H1 (cell line): ENCODE results near the gene AKR1C1. TPM values are rescaled to one million over a fixed set of nuclear protein-coding genes. Genes with fewer than 3 reads are reported as not detected.

Source experiments
- CTCF ChIA-PET: fragments of 300-600 bp; sonication (Branson Sonifier 250); formaldehyde crosslinking; loops from one replicate; lab custom pipeline; 2021; ENCODE audit not compliant: partially characterized antibody; lab: Charles Lee
- POLR2A ChIA-PET: fragments of 300-600 bp; sonication (Branson Sonifier 250); formaldehyde crosslinking; loops from one replicate; lab custom pipeline; 2021; ENCODE audit warnings: inconsistent platforms; ENCODE audit not compliant: partially characterized antibody; lab: Charles Lee
- DNase-seq, 2 experiments: peaks; one replicate each; pipeline versions ENCODE4 v3.0.0 to v3.0.0-alpha.2; 2010 to 2022; ENCODE audit warnings: low spot score in 2 of 2, low read depth in 1 of 2, mixed read lengths in 1 of 2
- FAIRE-seq: peaks from 2 replicates; lab custom pipeline; 2011; peaks lifted over from hg19 to GRCh38; lab: Jason Lieb, UNC
- H2AFZ ChIP-seq: 2 replicates; pipeline ENCODE4 v1.8.1; 2012; ENCODE audit warnings: low read length, inconsistent platforms
- H2AK5ac ChIP-seq: 2 replicates; pipeline ENCODE4 v1.6.1; 2013; ENCODE audit warnings: low read depth, low read length
- H2BK120ac ChIP-seq: replicated peaks from 2 replicates; pipeline ENCODE3; 2013; ENCODE audit warnings: low read depth, low read length, inconsistent platforms
- H2BK12ac ChIP-seq: 2 replicates; pipeline ENCODE4 v1.6.1; 2013; ENCODE audit warnings: low read depth, low read length
- H2BK15ac ChIP-seq: 2 replicates; pipeline ENCODE4 v1.6.1; 2013; ENCODE audit warnings: low read length
- H2BK20ac ChIP-seq: 2 replicates; pipeline ENCODE4 v1.6.1; 2013; ENCODE audit warnings: low read length
- H2BK5ac ChIP-seq: 2 replicates; pipeline ENCODE4 v1.6.1; 2013; ENCODE audit warnings: low read depth, low read length
- H3K14ac ChIP-seq: 2 replicates; pipeline ENCODE4 v1.6.1; 2013; ENCODE audit warnings: inconsistent platforms; ENCODE audit not compliant: insufficient read length
- H3K18ac ChIP-seq: 2 replicates; pipeline ENCODE4 v1.6.1; 2013; ENCODE audit warnings: low read length; ENCODE audit errors: extremely low read depth
- H3K23ac ChIP-seq: 2 replicates; pipeline ENCODE4 v1.6.1; 2013; ENCODE audit warnings: inconsistent platforms; ENCODE audit not compliant: insufficient read length
- H3K23me2 ChIP-seq: 2 replicates; pipeline ENCODE4 v1.6.1; 2013; ENCODE audit warnings: low read depth, low read length
- H3K27ac ChIP-seq: 2 replicates; pipeline ENCODE4 v1.6.1; 2011; ENCODE audit warnings: low read depth, low read length, inconsistent platforms
- H3K27me3 ChIP-seq, 4 experiments: replicated peaks in 1 of 4; 1 replicate in 1 of 4; 2 replicates in 3 of 4; pipeline versions ENCODE4 v1.6.1 to v1.8.1; 2011 to 2013; ENCODE audit warnings: low read length in 3 of 4, mild to moderate bottlenecking in 3 of 4, inconsistent platforms in 2 of 4, mixed read lengths in 2 of 4, moderate library complexity in 1 of 4; ENCODE audit not compliant: control insufficient read depth in 3 of 4, insufficient read depth in 3 of 4; ENCODE audit errors: extremely low read depth in 1 of 4
- H3K36me3 ChIP-seq, 4 experiments: 2 replicates each; pipeline versions ENCODE4 v1.6.1 to v1.8.1; 2011 to 2013; ENCODE audit warnings: mild to moderate bottlenecking in 4 of 4, low read length in 3 of 4, moderate library complexity in 2 of 4, control low read depth in 1 of 4, inconsistent platforms in 1 of 4; ENCODE audit not compliant: insufficient read depth in 4 of 4, control insufficient read depth in 2 of 4
- H3K4ac ChIP-seq: replicated peaks from 2 replicates; pipeline ENCODE3; 2013; ENCODE audit warnings: low read length, low read depth, mixed read lengths, inconsistent platforms; ENCODE audit not compliant: insufficient read length
- H3K4me1 ChIP-seq, 4 experiments: replicated peaks in 1 of 4; 1 replicate in 1 of 4; 2 replicates in 3 of 4; pipeline versions ENCODE4 v1.6.1 to v1.8.1; 2011 to 2013; ENCODE audit warnings: low read length in 3 of 4, inconsistent platforms in 2 of 4, mixed read lengths in 1 of 4; ENCODE audit not compliant: insufficient read depth in 4 of 4, control insufficient read depth in 3 of 4
- H3K4me2 ChIP-seq, 2 experiments: 2 replicates each; pipeline versions ENCODE4 v1.6.1 to v1.8.1; 2011 to 2013; ENCODE audit warnings: low read depth in 2 of 2, low read length in 2 of 2, control low read depth in 1 of 2, inconsistent platforms in 1 of 2, mild to moderate bottlenecking in 1 of 2; ENCODE audit not compliant: insufficient read depth in 1 of 2
- H3K4me3 ChIP-seq, 4 experiments: fragments of 200-600, 300-600 bp in 1 of 4; sonication (generic), shearing (Covaris generic), sonication (Bioruptor Twin) in 1 of 4; 2 replicates each; pipeline versions ENCODE4 v1.5.1 to v1.8.1; 2011 to 2016; ENCODE audit warnings: low read length in 4 of 4, low read depth in 3 of 4, control low read depth in 2 of 4, inconsistent platforms in 2 of 4, mild to moderate bottlenecking in 2 of 4, mixed read lengths in 1 of 4, moderate library complexity in 1 of 4; ENCODE audit not compliant: insufficient read depth in 2 of 4; ENCODE audit errors: extremely low read depth in 1 of 4
- H3K56ac ChIP-seq: replicated peaks from 2 replicates; pipeline ENCODE3; 2013; ENCODE audit warnings: low read depth, mild to moderate bottlenecking, mixed read lengths, low read length, inconsistent platforms; ENCODE audit not compliant: insufficient read length
- H3K79me1 ChIP-seq: 2 replicates; pipeline ENCODE4 v1.6.1; 2013; ENCODE audit warnings: low read depth, low read length, control low read depth
- H3K79me2 ChIP-seq, 2 experiments: 2 replicates each; pipeline versions ENCODE4 v1.6.1 to v1.8.1; 2012 to 2013; ENCODE audit warnings: low read length in 2 of 2, mild to moderate bottlenecking in 2 of 2, inconsistent platforms in 1 of 2; ENCODE audit not compliant: insufficient read depth in 2 of 2, control insufficient read depth in 1 of 2
- H3K9ac ChIP-seq, 4 experiments: replicated peaks in 1 of 4; 1 replicate in 1 of 4; 2 replicates in 3 of 4; pipeline versions ENCODE4 v1.6.1 to v1.8.1; 2011 to 2013; ENCODE audit warnings: low read depth in 3 of 4, low read length in 3 of 4, control low read depth in 2 of 4, mild to moderate bottlenecking in 2 of 4, moderate library complexity in 2 of 4, inconsistent platforms in 1 of 4; ENCODE audit errors: extremely low read depth in 1 of 4
- H3K9me3 ChIP-seq, 2 experiments: 2 replicates each; pipeline versions ENCODE4 v1.6.1 to v1.8.1; 2012 to 2013; ENCODE audit warnings: mild to moderate bottlenecking in 2 of 2, moderate library complexity in 2 of 2, control low read depth in 1 of 2, inconsistent platforms in 1 of 2, low read depth in 1 of 2, low read length in 1 of 2, mixed read lengths in 1 of 2; ENCODE audit not compliant: insufficient read depth in 2 of 2
- H4K20me1 ChIP-seq, 2 experiments: replicated peaks in 1 of 2; 2 replicates each; pipeline versions ENCODE3 to v1.8.1; 2011 to 2013; ENCODE audit warnings: inconsistent platforms in 2 of 2, low read length in 2 of 2, mild to moderate bottlenecking in 1 of 2; ENCODE audit not compliant: insufficient read depth in 2 of 2, control insufficient read depth in 1 of 2
- H4K5ac ChIP-seq: 2 replicates; pipeline ENCODE4 v1.6.1; 2013; ENCODE audit warnings: low read length, low read depth, mixed read lengths, inconsistent platforms; ENCODE audit not compliant: insufficient read length
- H4K8ac ChIP-seq: 2 replicates; pipeline ENCODE4 v1.8.0; 2013; ENCODE audit warnings: mild to moderate bottlenecking, moderate library complexity, low read length, inconsistent platforms; ENCODE audit not compliant: insufficient read depth; ENCODE audit errors: extremely low read depth
- H4K91ac ChIP-seq: replicated peaks from 2 replicates; pipeline ENCODE3; 2013; ENCODE audit warnings: low read length, mixed read lengths, inconsistent platforms; ENCODE audit not compliant: insufficient read length
- ASH2L ChIP-seq: fragments of 200-600, 300-600 bp; sonication (generic); IDR thresholded peaks from one replicate; pipeline ENCODE4 v1.7.1; 2017; ENCODE audit warnings: low read length
- CTCF ChIP-seq, 3 experiments: IDR thresholded peaks; 1 replicate in 2 of 3; 2 replicates in 1 of 3; pipeline versions ENCODE4 v1.5.1 to v1.6.1; 2011; ENCODE audit warnings: low read length in 3 of 3, mild to moderate bottlenecking in 3 of 3, inconsistent platforms in 2 of 3, low read depth in 1 of 3, moderate library complexity in 1 of 3; ENCODE audit not compliant: insufficient read depth in 1 of 3; ENCODE audit errors: control extremely low read depth in 1 of 3
- FOSL1 ChIP-seq: IDR thresholded peaks from 2 replicates; pipeline ENCODE4 v1.6.1; 2011; ENCODE audit warnings: mild to moderate bottlenecking, low read depth, low read length, moderate library complexity; ENCODE audit not compliant: insufficient read depth
- KDM5A ChIP-seq: fragments of 200-600 bp; IDR thresholded peaks from 2 replicates; pipeline ENCODE4 v1.7.1; 2012; ENCODE audit warnings: mild to moderate bottlenecking, low read length, inconsistent platforms, mixed read lengths
- MAX ChIP-seq: IDR thresholded peaks from 2 replicates; pipeline ENCODE4 v1.6.1; 2012; ENCODE audit warnings: inconsistent platforms
- NANOG ChIP-seq: IDR thresholded peaks from 2 replicates; pipeline ENCODE4 v1.6.1; 2011; ENCODE audit warnings: low read length, low read depth, mild to moderate bottlenecking, inconsistent platforms; ENCODE audit not compliant: insufficient read depth, poor library complexity, severe bottlenecking
- NRF1 ChIP-seq: IDR thresholded peaks from 2 replicates; pipeline ENCODE4 v1.6.1; 2011; ENCODE audit warnings: mild to moderate bottlenecking, low read depth, low read length, improper control_type of control experiment
- PHF8 ChIP-seq: fragments of 200-600 bp; sonication (generic); conservative IDR thresholded peaks from 2 replicates; pipeline ENCODE4 v1.7.1; 2012; ENCODE audit warnings: low read depth, mild to moderate bottlenecking, inconsistent platforms, low read length, moderate library complexity
- RFX5 ChIP-seq: IDR thresholded peaks from 2 replicates; pipeline ENCODE4 v1.6.1; 2011; ENCODE audit warnings: low read depth, low read length, improper control_type of control experiment, borderline replicate concordance
- SIX5 ChIP-seq: IDR thresholded peaks from 2 replicates; pipeline ENCODE4 v1.6.1; 2011; ENCODE audit warnings: mild to moderate bottlenecking, low read depth, low read length
- TCF12 ChIP-seq: IDR thresholded peaks from 2 replicates; pipeline ENCODE4 v1.6.1; 2011; ENCODE audit warnings: low read depth, mild to moderate bottlenecking, low read length
- ZNF274 ChIP-seq: IDR thresholded peaks from 2 replicates; pipeline ENCODE4 v1.7.0; 2012; ENCODE audit warnings: low read length, borderline replicate concordance; ENCODE audit errors: extremely low read depth
- WGBS, 2 experiments: shearing (Covaris generic) in 1 of 2; methylation state at CpG; one replicate each; pipeline versions ENCODE4 v1.1.6 to v1.1.7; 2013 to 2015; ENCODE audit warnings: low lambda C conversion rate in 2 of 2, mixed read lengths in 2 of 2, inconsistent platforms in 1 of 2, low coverage in 1 of 2, missing lambda C conversion rate in 1 of 2; ENCODE audit not compliant: insufficient replicate concordance in 2 of 2, insufficient coverage in 1 of 2, insufficient read length in 1 of 2; ENCODE audit errors: extremely low coverage in 1 of 2, missing lambda C conversion rate in 1 of 2; 5-methylcytosine and 5-hydroxymethylcytosine counted together
- polyA plus RNA-seq, 7 experiments: library from polyadenylated mRNA; depleted of rRNA in 3 of 7; stranded (reverse) in 5 of 7; unstranded in 2 of 7; fragments of >200 nt in 5 of 7; fragments of 200-250 nt in 2 of 7; gene quantifications; 1 replicate in 5 of 7; 2 replicates in 1 of 7; 4 replicates in 1 of 7; pipeline versions ENCODE4 v1.2.1 to v1.2.3, GENCODE V29; 2011 to 2013; ENCODE audit warnings: missing spikeins in 2 of 7, mixed read lengths in 2 of 7
- total RNA-seq: library from RNA; stranded (reverse); fragmentation: NEBNext Ultra II Directional; extraction: Animal tissue kit (Norgen Biotek cat#: 25700); gene quantifications from 2 replicates; pipeline ENCODE4 v1.2.1, GENCODE V29; 2021

Gene AKR1C1
- total and polyA plus RNA-seq, 2 of the 8 experiments (the other 6 are each of a cell fraction or from before 2014, with no cell fraction given): 1.4 to 2.1 TPM

GRCh38 chr10:4931587-4931986 lies 31.6 kb upstream of the AKR1C1 start:
- Histone ChIP-seq H3K14ac (no peak overlapping the region), H2BK120ac (no peak overlapping the region), H3K27ac (no peak overlapping the region), H3K36me3 (no peaks in the 10 kb centered on the region), H3K56ac (no peak overlapping the region), H2AK5ac (no peak overlapping the region), H4K20me1 (no peaks in the 10 kb centered on the region), H3K23ac (no peak overlapping the region), H3K79me1 (no peaks in the 10 kb centered on the region), H2BK12ac (0 out of 2 replicates have a peak overlapping the region, but pooled peaks have one; percentile 27), H3K9me3 (no peaks in the 10 kb centered on the region), H3K79me2 (no peaks in the 10 kb centered on the region), H2AFZ (no peak overlapping the region), H2BK5ac (no peak overlapping the region), H3K4me1 (peaks cover 0 to 3% (median 0%) of the 10 kb centered on the region in 4 experiments; a peak in 1 of 7 replicates), H3K18ac (no peak overlapping the region), H4K8ac (no peak overlapping the region), H3K4me3 (no peak overlapping the region), H3K23me2 (no peaks in the 10 kb centered on the region), H3K4ac (no peak overlapping the region), H3K9ac (no peak overlapping the region), H2BK15ac (no peak overlapping the region), H3K27me3 (no peaks in the 10 kb centered on the region), H4K5ac (no peak overlapping the region), H3K4me2 (no peak overlapping the region), H4K91ac (no peak overlapping the region), H2BK20ac (no peak overlapping the region)
- POLR2A ChIA-PET: no interaction called here
- 90% methylated on average over 5 of the region's 5 CpGs; no CpG with 5 or more reads in 1 of the 2 experiments for WGBS, 2 experiments
- CTCF ChIA-PET: interaction anchor here (0.6 to 1.3 kb wide), 3 partner anchors 10 to 353 kb away, joined by 3 to 5 read pairs (median 3); no protein-coding TSS in a partner anchor
- FAIRE-seq: no peak
- no peak for DNase-seq
- TF ChIP-seq SIX5 (no peak), PHF8 (no peak), NRF1 (no peak), ZNF274 (no peak), NANOG (no peak), MAX (no peak), ASH2L (no peak), RFX5 (no peak), TCF12 (no peak), CTCF (IDR thresholded peaks at IDR 0.05; ENCODE audit: control extremely low read depth in 1 of 3, insufficient read depth in 1 of 3, low read depth in 1 of 3, low read length in 3 of 3) (no peak), FOSL1 (no peak), KDM5A (no peak)
